ENCODE measurements around the gene FHOD1. TPM values are rescaled to one million over a fixed set of nuclear protein-coding genes. Genes with fewer than 3 reads are reported as not detected.

FHOD1 gene
- total and polyA plus RNA-seq, 2 of the 13 experiments (the other 11 are each of a cell fraction or from before 2014, with no cell fraction given) = 20.0 to 20.8 TPM

GRCh38 chr16:67281536-67282446 is 34.5 kb upstream of the FHOD1 start:
- Histone ChIP-seq H3K4me2 (ENCODE audit: low read depth, low read length) (no peak overlapping the region), H4K20me1 (ENCODE audit: insufficient read depth, low read length) (no peaks in the 10 kb centered on the region), H3K9ac (ENCODE audit: insufficient read depth, low read depth, low read length) (no peak overlapping the region), H3K36me3 (replicated peaks in 1 of 2; ENCODE audit: control insufficient read depth in 1 of 2, insufficient read depth in 2 of 2, low read length in 2 of 2) (peaks cover 0 to 5% of the 10 kb centered on the region in 2 experiments; a peak in 1 of 5 replicates), H2AFZ (ENCODE audit: low read length) (no peak overlapping the region), H3K4me1 (ENCODE audit: insufficient read depth, low read length) (peaks cover 28% of the 10 kb centered on the region), H3K9me3 (ENCODE audit: low read length) (no peaks in the 10 kb centered on the region), H3K27me3 (ENCODE audit: control insufficient read depth in 1 of 2, insufficient read depth in 2 of 2, low read length in 2 of 2) (no peaks in the 10 kb centered on the region), H3K4me3 (replicated peaks in 1 of 3; ENCODE audit: insufficient read depth in 1 of 3, low read depth in 2 of 3, low read length in 3 of 3) (no peak overlapping the region), H3K79me2 (ENCODE audit: insufficient read depth, low read length) (peaks cover 4% of the 10 kb centered on the region), H3K27ac (ENCODE audit: extremely low read length, insufficient read depth, low read length) (no peak overlapping the region)
- FAIRE-seq (no peak), DNase-seq (ENCODE audit: low spot score) (no peak), ATAC-seq (no peak)
- BruUV-seq (replicated peaks) = no TSS peak
- in situ Hi-C loops (cut with HindIII; ENCODE audit: extremely low pct_ligation_motif_present, low pct_unique_long_range_greater_than_20kb) = no loop called here
- ChIA-PET POLR2A (interaction anchor here (0.6 kb wide), 1 partner anchor 167 kb away, joined by 3 read pairs; no protein-coding TSS in a partner anchor), CTCF (ENCODE audit: low intra/inter-chr PET ratio, low total read pairs) (no interaction called here)
- intact Hi-C loops (cut with micrococcal nuclease; ENCODE audit: unreplicated experiment) = no loop called here
- no peak for TF ChIP-seq MYPOP (CRISPR knock-in tag; IDR thresholded peaks at IDR 0.05)
- no peak for TF ChIP-seq FUBP1 (CRISPR knock-in tag; IDR thresholded peaks at IDR 0.05; ENCODE audit: borderline replicate concordance)
- TF ChIP-seq MLXIP (CRISPR knock-in tag; IDR thresholded peaks at IDR 0.05; ENCODE audit: borderline replicate concordance) = no peak
- no peak for TF ChIP-seq THAP8 (CRISPR knock-in tag; IDR thresholded peaks at IDR 0.05; ENCODE audit: borderline replicate concordance)
- TF ChIP-seq PAXIP1 (CRISPR knock-in tag; conservative IDR thresholded peaks at IDR 0.05) = no peak
- TF ChIP-seq ZNF292 (CRISPR knock-in tag; IDR thresholded peaks at IDR 0.05; ENCODE audit: borderline replicate concordance, low read depth) = no peak
- no peak for TF ChIP-seq GMEB2 (CRISPR knock-in tag; IDR thresholded peaks at IDR 0.05; ENCODE audit: low read depth)
- TF ChIP-seq SP2 (CRISPR knock-in tag; IDR thresholded peaks at IDR 0.05) = no peak
- TF ChIP-seq ZNF776 (CRISPR knock-in tag; IDR thresholded peaks at IDR 0.05) = no peak
- 88% methylated on average over 11 of the region's 14 CpGs for WGBS (ENCODE audit: low lambda C conversion rate)
